T47D (cell line): Measurements from ENCODE around the gene LRP1.

Source experiments
- DNase-seq, 2 experiments: peaks; one replicate each; pipeline versions ENCODE4 v3.0.0 to v3.0.0-alpha.2; 2011 to 2012; ENCODE audit warnings: low read depth in 1 of 2, low spot score in 1 of 2
- JUND ChIP-seq: IDR thresholded peaks from 2 replicates; pipeline ENCODE4 v1.6.1; 2012; ENCODE audit warnings: low read depth
- in situ Hi-C: cut with HindIII; loops from 2 replicates; pipeline ENCODE4 v1.10.0; 2016; ENCODE audit warnings: low sequenced_read_pairs, low pct_unique_long_range_greater_than_20kb

The LRP1 gene

DNA sequence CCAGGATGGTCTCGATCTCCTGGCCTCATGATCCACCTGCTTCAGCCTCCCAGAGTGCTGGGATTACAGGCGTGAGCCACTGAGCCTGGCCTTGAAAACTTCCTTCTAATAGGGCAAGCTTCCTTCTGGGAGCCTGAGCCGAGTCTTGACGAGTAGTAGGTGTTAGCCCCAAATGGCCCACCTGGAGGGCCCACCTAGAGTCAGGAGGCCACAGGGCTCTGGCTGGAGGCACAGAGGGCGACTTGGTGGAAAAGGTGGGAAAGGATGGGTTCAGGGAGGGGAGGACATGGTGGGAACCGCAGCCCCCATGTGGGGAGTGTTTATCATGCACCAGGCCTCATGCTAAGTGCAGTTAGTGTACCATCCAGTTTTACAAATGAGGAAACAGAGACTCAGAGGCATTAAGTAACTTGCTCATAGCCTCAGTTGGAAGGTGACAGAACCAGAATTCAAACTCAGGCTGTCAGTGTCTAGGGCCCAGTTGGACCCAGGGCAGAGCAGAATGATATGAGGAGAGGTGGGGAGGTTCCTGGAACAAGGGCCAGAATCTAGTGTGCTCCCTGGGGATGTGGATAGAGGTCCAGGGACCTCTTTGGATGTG is 22.2 kb downstream of the LRP1 start:
- in situ Hi-C loops = no loop called here
- DNase-seq = no peak
- no peak for TF ChIP-seq JUND

DNA sequence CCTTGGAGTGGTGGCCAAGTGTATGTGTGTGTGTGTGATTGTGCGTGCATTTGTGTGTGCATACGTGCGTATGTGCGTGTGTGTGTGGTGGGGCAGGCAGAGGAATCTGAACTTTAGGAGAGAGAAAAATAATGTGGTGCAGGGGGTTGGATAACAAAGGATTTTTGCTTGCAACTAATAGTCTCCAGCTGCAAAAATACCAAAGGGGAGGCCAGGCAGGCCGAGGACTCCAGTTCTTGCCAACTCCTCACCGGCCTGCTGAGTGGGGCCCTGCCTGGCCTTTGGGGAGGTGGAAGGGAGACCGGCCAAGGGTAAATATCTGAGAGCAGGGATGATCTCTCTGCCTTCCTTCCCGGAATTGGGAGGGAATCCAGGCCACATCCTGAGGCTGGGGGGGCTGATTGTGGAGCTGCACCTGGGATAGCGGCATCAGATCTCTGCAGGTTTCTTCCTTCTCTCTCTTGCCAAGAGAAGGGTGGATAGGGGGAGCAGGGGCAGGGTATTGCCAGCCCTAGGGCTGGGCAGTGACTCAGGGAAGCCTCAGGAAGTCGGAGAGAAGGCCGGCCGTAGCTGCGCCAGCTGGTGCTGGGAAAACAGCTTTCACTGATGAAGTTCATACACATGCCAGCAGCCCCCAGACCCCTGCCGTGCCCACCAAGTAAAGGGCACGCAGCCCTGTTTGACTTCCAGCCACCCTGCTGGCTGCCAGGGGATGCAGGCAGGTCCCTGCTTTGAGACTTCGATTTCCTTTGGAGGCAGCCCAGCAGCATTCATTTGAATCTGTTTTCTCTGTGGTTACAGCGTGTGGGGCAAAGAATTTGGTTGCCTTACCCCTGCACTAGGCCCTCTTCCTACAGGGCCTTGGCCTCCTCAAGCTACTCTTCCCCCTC is 23.7 kb downstream of the LRP1 start:
- TF ChIP-seq JUND = no peak
- in situ Hi-C loops = no loop called here
- DNase-seq = no peak

DNA sequence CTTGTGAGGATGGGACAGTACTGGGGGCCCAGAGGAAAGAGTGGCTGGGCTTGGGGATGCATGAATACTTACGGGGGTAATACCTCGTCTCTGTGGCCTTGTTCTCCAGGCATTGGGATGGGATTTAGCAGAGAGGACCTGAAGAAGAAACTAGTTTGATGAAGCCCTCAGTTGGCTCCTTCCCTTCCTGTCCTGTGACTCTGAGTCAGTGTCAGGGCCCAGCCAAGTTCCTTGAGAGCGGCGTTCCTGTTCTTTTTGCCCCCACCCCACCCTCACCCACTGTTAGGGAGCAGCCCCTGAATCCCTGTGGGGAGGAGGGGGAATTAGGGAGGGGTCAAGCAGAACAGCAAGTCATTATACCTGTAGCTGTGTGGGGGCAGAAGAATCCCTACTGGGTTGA is 24.4 kb downstream of the LRP1 start:
- in situ Hi-C loops = no loop called here
- no peak for TF ChIP-seq JUND
- no peak for DNase-seq

DNA sequence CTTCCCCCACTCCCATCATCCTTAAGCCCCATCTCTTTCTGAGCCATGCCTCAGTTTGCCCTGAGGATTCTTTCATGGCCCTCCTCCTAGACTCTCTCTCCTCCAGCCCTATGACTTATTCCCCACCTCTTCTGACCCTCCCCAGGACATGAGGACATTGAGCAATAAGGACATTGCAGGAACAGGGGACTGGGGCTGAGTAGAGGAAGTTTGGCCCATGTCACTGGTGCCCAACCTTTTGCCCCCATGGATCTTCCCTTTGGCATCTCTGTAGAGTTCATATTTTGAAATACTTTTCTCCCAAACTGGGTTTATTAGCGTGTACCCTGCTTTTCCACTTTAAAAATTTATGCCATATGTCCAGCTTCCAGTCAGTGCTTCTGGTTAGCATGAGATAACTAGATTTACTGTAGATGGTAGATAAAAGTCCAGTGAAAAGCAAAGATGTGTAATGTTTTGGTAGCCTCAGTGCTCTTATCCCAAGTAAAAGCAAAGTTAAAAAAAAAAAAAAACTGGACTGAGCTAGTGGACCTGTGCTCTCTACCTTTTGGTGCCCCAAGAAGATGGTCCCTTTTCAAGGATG is 25.2 kb downstream of the LRP1 start:
- DNase-seq = no peak
- in situ Hi-C loops = no loop called here
- TF ChIP-seq JUND = no peak

DNA sequence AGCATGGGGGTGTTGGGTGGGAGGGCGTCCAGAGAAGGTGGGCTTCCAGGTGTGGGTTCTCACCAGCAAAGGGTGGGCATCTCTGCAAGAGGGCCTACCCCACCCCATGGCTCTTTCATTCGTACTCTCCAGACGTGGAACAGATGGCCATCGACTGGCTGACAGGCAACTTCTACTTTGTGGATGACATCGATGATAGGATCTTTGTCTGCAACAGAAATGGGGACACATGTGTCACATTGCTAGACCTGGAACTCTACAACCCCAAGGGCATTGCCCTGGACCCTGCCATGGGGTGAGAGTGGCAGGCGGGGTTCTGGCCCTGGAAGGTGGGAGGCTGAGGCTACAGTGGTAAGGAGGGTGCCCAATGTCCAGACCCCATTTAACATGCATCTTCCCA is 25.8 kb downstream of the LRP1 start:
- DNase-seq = no peak
- in situ Hi-C loops = no loop called here
- TF ChIP-seq JUND = no peak

DNA sequence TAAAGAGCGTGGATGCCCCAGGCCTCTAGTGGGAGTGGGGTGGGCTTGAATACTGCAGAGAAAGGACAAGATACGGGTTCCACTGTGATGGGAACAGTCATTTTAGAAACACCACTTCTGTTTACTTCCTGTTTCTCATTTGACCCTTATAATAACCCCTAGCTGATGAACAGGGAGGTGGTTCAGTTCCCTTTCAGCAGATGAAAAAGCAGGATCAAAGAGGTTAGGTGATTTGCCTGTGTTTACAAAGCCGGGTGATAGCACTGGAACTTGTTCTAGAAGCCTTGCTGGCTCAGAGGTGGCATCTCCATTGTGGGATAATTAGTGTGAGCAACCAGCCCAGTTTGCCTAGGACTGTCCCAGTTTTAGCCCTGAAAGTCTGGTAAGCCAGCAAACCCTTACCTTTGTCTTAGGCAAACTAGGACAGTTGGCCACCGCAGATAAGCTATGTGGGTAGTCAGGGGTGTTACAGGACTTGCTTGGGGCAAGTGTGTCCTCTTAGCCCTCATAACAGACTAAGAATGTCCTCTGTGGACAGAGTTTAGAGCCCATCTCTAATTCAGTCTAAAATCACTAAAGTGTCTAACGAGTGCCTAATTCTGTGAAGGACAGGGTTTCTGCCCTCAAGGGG is 26.6 kb downstream of the LRP1 start:
- TF ChIP-seq JUND = no peak
- in situ Hi-C loops = no loop called here
- no peak for DNase-seq

DNA sequence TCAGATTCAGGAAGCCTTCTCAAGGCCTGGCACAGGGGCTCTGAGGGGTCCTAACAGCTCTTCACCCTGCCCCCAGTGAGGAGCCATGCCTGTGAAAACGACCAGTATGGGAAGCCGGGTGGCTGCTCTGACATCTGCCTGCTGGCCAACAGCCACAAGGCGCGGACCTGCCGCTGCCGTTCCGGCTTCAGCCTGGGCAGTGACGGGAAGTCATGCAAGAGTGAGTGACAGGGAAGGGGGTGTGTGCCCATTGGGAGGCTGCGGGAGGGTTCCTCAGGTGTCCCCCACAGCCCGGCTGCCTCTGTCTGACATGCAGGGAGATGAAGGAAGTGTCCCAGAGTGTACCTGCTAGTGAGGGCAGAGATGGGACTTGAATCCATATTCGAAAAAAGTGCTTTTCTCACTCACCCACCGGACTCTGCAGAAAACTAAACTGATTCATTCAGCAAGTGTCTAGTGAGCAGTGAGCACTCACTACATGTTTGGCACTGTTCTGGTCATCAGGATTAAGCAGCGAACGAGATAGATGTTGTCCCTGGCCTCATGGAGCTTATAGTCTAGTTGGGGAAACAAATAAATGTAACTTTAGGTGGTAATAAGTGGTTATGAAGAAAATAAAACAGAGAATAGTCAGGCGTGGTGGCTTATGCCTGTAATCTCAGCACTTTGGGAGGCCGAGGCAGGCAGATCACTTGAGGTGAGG is 28.6 kb downstream of the LRP1 start:
- in situ Hi-C loops = no loop called here
- no peak for TF ChIP-seq JUND
- no peak for DNase-seq

DNA sequence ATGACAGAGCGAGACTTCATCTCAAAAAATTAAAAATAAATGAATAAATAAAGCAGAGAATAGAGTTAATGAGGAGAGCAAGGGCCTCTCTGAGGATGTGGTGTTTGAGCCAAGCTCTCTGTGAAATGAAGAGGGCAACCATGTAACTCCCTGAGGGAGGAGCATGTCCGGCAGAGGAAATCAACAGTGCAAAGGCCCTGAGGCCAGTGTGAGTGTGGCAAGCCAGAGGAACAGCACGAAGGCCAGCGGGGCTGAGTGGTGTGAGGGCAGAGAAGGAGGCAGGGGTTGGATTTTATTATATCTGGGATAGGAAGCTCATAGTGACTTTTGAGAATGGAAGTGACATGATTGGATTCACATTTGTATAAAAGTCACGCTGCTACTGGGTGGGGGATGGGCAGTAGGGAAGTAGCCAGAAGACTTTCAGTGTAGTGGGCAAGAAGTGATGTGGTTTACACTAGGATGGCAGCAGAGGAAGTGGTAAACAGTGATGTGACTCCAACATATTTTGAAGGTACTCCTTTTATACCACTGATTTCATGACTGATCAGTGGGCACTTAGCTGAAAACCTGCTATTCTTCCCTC is 29.4 kb downstream of the LRP1 start:
- in situ Hi-C loops = no loop called here
- no peak for TF ChIP-seq JUND
- DNase-seq = no peak

DNA sequence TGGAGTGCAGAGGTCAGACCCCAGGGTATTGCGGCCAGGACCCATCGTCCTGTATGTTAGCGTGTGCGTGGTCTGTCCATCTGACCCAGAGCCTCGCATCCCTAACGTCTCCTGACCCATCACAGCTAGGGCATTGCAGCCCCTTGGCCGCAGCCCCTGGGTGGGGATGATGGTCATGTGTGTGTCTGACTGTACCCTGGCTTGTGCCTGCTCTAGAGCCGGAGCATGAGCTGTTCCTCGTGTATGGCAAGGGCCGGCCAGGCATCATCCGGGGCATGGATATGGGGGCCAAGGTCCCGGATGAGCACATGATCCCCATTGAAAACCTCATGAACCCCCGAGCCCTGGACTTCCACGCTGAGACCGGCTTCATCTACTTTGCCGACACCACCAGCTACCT is 29.9 kb downstream of the LRP1 start:
- TF ChIP-seq JUND = no peak
- in situ Hi-C loops = no loop called here
- DNase-seq = no peak

DNA sequence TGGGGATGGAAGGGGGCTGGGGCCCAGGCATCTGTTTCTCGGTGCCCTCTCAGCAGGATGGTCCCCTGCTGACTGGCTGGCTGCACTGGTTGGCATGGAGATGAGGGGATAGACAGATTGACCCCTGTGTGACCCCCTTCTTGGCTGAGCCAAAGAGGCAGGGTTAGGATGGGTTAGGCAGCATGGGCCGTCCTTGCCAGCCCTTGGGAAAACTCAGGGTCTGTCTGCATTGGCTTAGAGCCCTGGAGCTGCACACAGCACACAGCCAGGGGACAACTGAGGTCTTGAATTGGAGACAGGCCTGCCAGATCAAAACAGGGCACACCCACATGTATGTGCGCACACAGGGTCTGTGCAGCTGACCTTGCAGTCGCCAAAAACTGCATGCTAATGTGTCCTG is 30.4 kb downstream of the LRP1 start:
- in situ Hi-C loops = no loop called here
- no peak for DNase-seq
- no peak for TF ChIP-seq JUND

DNA sequence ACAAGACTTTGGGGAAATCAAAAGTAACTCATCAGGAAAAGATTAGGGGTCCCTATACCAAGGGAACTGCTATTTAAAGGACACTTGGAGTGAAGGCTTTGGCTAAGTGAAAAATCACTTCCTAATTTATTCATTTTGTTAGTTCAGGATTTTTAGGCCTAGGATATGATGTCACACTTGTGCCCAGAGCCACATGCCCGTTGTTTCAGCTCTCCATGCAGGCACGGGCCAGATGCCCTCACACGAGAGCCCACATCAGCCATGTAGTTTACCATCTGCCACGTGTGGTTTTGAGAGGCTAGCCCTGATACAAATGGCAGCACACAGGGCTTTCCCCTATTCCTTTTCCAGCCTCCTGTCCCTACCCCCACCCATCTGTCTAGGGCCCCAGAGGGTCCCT is 31.0 kb downstream of the LRP1 start:
- DNase-seq = no peak
- in situ Hi-C loops = no loop called here
- TF ChIP-seq JUND = no peak

DNA sequence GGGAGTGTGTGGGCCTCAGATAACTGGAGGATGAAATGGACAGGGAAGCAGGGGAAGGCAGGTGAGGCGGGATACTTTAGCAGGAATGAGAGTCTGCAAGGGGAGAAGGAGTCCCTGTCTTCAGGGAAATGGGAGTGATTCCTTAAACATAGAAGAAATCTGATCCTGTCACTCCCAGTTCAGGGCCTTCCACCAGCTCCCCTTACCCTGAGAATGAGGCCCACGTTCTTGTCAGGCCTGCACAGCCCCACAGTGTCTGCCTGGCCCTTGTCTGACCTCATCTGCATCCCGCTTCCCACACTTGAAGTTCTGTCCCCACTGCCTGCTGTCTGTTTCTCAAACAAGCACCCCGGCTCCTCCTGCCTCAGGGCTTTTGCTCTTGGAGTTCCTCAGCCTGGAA is 31.8 kb downstream of the LRP1 start:
- TF ChIP-seq JUND = no peak
- in situ Hi-C loops = no loop called here
- DNase-seq = no peak
